C1 segment of cervical spinal cord (tissue), 14 donors: ENCODE measurements around the gene AGBL1.

Experiments used
- DNase-seq, 14 donors: peaks; one replicate each; lab custom pipeline; 2025; lab: John Stamatoyannopoulos, UW

The AGBL1 gene

DNA sequence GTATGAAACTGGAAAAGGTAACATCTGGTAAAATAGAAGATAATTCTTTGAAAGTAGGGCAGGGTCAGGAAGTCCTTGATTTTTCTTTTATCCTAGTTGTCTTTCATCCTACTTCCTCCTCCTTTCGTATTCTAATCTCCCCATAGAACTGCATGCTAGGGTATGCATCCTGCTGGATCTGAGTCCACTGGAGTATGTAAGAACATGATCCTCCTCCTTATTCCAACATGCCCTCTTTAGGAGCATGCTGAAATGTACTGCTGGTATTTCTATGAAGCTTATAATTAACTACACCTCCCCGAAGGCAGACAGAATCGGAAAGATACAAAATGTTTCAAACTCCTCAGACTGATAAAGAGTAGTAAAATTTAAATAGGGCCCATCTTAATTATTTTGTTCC is 493.8 kb downstream of the AGBL1 start:
- no peak for DNase-seq

DNA sequence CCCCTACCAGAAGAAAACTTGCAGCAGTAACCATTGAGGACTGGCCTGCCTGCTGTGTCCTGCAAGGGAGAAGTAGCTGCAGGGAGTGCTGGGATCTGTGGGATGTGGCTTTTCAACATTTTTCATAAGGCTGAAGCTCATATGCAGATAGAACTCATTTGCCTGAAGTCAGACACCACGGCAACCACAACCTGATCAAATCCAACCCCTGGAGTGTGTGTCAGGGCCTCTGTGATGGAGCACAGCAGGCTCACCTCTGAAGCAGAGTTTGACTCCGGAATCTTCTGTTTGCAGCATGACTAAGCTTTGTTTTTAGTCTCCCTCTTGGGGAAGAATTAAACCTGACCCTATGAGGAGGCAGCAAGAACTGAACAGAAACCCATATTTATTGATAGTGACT is 508.7 kb downstream of the AGBL1 start:
- no peak for DNase-seq

DNA sequence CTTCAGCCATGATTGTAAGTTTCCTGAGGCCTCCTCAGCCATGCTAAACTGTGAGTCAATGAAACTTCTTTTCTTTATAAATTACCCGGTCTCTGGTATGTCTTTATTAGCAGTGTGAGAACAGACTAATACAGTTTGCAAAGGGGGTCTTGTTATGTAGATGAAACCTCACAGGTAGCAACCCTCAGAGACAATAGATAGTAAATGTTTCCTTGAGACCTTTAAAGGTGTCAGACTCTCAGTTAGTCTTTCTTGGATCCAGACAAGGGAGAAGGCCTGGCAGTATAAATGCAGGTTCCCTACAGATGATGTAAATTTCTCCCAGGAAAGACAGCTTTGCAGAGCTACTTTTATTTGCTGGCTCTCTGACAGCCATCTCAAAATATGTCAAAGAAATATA is 510.8 kb downstream of the AGBL1 start:
- DNase-seq: no peak

DNA sequence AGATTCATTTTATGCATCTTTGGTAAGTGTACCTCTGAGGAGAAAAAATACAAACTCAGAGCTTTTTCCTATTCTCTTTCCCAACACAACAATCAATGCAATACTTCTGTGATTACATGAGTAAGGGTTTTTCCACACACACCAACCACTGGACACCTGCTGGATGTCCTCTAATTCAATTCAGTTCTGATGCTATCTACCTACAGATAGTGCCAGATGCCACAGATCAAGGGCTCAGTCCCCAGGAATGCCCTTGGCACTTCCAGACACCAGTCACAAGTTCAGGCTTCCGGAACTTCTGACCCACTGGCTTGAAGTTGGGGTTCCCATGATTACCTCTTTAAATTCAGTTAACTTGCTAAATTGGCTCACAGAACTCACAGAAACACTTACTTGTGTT is 511.5 kb downstream of the AGBL1 start:
- no peak for DNase-seq

DNA sequence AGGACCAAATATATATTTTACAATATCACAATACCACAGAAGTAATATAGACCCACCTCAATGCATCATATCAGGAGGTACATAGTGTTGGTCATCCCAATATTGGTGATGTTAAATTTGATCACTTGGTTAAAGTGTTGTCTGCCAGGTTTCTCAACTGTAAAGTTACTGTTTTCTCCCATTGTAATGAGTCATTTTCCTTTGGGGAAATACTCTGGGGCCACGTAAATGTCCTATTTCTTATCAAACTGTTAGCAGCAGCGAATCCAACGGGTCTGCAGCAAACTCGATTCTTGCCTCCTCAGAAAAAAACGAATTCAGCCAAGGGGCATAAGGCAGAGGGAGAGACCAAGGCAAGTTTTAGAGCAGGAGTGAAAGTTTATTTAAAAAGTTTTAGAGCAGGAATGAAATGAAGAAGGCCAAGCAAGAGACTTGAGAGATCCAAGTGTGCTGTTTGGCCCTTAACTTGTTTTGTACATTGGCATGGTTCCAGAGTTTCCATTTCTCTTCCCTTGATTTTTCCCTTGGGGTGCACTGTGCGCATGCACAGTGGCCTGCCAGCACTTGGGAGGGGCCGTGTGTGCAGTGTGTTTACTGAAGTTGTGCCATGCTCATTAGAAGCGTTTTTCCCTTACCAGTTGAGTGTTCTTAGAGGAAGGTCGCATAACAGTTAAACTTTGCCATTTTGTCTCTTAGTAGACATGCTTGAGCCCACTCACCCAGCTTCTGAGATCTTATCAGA is 512.5 kb downstream of the AGBL1 start:
- no peak for DNase-seq

DNA sequence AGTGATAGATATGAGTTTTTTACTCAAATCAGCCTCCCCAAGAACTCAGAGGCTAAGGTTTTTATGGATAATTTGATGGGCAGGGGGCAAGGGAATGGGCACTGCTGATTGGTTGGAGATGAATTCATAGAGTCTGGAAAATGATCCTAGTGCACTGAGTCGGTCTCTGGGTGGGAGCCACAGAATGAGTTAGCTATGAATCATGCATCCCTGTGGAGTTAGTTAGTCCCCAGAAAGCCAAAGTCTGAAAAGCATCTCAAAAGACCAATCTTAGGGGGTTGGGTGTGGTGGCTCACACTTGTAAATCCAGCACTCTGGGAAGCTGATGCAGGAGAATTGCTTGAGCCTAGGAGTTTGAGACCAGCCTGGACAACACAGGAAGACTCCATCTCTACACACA is 516.1 kb downstream of the AGBL1 start:
- no peak for DNase-seq

DNA sequence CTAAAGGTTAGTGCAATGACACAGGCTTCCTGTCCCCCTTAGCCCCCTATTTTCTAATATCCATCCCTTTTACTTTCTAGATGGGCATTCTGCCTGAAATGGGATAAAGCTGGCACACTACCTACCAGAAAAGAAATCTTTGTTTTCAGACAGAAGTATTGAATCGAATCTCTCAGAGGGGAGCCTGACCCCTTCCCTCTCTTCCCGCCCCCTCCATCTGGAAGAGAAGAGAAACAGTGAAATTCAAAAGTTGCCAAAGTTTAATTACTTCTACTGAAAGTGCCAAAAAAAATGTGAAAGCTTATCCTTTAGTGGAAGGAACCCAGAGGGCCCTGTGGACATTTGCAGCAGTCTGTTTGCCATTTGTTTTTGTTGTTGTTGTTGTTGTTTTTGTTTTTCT is 523.8 kb downstream of the AGBL1 start:
- no peak for DNase-seq

DNA sequence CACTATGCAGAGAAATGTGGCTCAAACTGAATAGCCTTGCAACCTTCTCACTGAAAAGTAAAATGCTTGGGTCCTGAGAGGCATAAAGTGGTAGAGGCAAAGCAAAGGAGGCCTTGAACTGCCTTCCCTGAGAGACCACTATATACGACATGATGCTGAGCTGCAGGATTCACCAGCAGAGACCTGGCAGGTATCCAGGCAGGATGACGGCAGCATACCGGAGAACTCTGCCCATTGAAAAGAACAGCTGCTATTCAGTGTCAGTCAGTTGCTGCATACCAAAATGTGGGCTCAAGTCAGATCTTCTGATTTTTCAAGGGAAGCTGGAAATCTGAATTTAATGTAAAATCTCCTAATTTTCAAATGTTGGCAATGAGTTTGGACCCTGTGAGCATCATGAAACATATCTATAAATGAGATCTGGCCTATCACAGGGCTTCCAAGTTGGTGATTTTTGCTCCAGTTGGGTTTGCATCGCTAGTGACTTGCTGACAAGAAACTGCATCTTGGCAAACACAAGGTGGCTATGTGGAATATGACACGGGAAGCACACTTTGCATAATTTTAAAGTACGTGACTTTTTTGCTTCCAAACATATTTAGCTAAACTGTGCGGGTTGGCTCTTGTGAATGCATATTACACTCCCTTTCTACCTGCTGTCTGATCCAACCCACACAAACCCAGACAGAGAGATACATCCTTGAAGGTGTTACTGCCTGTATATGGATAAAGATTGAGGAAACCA is 529.0 kb downstream of the AGBL1 start:
- peak in 4 of 14 donors; percentile 1 to 8 (median 2) for DNase-seq

DNA sequence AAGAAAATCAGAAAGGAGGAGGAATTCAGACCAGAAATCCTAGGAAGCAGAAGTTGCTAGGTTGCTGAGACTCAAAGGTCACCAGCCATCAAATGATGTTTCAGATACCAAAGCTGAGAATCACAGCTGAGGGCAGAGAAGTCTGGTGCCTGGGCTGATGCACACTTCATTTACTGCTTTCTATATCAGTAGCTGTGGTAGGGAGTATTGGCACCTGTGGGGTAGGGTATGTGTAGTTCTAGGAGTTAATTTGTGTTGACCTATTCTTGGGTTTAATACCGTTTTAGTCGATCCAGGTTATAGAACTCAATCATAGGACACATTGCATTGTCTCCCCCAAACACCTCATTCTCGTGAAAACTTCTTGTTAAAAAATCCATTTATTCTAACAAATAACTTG is 529.6 kb downstream of the AGBL1 start:
- no peak for DNase-seq

DNA sequence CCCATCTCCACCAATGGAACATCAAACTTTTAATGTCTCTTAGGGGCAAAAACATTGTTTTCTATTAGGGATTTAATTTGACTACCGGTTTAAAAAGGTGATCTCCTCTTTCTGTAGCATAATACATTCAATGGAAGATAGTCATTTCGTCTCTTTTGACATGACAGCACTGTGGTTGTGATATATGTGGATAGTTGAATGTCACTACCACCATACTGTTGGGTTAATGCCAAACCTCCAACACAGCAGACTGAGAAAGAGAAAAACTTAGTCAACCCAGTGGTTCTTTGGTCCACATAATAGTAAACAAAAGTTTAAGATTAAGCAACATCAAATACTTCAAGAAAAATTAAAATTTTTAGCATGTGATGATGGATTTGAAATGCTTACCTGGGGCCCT is 530.4 kb downstream of the AGBL1 start:
- no peak for DNase-seq

DNA sequence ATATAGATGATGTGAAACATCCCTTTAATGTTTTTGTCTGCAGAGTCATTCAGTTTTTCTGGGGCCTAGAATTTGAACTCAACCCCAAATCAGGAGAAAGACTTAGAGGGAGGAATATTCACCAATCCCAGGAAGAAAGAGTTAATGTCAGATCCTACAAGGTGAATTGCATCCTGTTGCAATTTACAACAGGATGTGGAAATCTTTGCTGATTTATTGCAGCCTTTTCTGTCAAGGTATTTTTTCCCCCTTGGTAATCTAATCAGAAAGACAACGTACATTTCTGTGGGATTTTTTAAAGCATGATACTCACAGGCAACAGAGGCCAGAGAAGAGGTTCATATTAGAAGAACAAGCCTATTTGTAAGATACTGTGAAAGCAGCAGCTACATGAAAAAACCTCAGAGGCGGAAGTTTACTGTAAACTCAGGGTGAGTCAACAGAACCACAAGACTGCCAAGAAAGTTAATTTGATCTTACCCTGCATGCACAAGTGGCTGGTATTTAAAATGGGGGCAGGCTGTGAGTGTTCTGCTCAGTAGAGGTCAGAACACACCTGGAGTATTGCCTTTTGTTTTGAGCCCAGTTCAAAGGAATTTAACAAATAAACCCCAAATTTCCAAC is 531.9 kb downstream of the AGBL1 start:
- DNase-seq: no peak

DNA sequence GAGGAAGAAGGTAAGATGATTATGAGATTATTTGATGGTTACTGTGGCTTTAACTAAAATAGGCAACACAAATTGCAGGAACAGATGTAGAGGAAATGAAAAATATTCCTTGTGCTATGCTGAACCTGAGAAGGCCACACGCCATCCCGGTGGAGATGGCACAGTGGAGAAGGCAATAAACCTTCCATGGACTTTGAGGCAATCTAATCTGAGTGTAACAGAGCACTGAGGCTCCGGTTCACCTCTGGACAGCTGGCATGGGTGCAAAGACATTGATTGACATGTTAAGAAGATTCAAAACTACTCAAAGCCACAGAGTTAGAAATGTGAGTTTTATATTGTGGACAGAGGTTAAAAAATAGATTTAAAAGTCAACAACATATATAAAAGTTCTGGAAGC is 535.7 kb downstream of the AGBL1 start:
- no peak for DNase-seq

DNA sequence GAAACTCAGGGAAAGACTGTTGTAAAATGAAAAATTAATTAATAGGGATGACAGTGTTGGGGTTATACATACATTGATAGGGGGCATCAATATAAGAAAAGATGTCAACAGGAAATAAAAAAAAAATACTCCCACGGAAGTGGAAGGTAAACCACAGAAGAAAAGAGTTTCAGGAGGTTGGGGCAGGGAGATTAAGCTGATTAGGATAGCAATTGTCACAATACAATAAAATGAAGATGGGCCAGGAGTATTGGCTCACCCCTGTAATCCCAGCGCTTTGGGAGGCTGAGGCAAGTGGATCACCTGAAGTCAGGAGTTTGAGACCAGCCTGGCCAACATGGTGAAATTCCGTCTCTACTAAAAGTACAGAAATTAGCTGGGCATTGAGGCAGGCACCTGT is 536.1 kb downstream of the AGBL1 start:
- DNase-seq: no peak

DNA sequence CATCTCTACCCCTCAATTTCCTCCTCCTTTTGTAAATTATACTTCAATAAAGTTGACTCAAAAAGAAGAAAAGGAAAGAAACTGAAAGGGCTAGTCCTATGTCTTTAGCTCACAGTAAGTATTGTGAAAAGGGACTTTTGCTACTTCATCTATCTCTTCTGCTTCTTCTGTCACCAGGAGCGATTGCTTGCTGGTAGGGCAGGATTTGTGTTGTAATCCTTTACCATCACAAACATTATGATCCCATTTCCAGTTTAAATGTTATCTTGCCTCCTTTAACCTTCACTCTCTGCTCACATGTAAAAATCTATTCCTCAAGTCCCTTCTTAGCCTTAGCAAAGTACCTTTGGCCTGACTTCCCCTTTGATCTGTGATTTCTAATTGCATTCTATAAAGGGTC is 537.1 kb downstream of the AGBL1 start:
- no peak for DNase-seq

DNA sequence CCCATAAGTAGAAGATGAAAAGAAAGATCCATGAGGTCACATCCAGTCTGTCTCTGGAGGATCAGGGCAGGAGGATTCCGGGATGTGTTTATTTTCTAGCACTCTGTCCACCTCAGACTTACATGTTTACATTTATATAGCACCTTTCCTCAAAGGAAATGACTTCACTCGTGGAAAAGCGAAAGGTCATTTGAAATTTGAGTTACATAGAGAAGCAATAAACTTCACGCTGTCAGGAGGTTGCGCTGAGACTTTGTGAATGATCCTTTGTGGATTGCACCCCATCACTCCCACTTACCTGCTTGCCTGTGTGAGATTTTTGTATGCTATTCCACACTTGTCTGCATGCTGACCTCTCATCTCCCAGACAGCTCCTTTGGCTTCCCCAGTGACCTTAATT is 540.5 kb downstream of the AGBL1 start:
- no peak for DNase-seq

DNA sequence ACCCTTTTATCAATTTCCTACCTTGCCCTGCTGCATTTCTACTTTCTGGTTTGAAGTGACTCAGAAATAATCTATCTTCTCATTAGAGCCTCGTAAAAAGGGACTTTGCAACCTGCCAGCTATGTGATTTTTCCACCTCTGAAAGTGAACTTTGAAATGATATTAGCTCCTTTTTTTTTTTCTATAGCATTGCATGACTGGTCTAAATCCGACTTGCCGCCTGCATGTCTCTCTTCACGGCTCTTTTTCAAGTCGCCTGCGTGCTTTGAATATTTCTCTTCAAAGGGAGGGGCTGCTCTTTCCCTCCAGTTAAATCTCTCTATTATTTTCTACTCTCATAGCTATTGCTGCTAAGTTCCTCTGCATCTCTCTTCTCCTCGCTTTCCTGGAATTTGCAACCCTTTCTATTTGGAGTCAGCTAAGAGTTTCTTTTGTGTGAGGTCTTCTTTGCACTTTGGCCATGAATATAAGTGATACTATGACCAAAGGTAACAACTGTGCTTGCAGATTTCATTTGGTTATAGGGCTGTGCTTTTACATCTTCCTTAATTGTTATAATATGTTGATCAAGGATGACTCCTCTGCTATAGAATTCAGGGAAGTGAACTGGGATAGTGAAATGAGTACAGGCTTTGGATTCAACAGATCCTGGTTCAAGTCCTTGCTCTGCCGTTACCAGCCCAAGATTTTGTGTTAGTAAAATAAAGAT is 541.1 kb downstream of the AGBL1 start:
- DNase-seq: no peak

DNA sequence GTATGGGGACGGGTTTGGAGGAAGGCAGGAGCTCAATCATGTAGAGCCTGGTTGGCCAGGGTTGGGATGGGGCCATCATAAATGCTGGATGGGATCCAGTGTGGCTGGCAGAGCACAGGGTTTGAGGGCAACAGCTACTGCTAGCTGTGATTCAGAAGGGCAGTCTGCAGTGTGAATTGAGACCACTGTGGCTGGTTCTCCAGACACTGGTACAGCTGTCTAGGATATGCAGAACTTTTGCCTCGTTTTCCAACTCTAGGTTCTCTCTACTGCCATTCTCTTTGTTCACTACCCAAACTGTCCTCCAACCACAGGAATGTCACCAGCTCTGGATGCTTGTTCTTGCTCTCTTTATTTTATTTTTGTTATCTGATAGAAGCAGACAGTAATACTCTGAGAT is 543.6 kb downstream of the AGBL1 start:
- no peak for DNase-seq

DNA sequence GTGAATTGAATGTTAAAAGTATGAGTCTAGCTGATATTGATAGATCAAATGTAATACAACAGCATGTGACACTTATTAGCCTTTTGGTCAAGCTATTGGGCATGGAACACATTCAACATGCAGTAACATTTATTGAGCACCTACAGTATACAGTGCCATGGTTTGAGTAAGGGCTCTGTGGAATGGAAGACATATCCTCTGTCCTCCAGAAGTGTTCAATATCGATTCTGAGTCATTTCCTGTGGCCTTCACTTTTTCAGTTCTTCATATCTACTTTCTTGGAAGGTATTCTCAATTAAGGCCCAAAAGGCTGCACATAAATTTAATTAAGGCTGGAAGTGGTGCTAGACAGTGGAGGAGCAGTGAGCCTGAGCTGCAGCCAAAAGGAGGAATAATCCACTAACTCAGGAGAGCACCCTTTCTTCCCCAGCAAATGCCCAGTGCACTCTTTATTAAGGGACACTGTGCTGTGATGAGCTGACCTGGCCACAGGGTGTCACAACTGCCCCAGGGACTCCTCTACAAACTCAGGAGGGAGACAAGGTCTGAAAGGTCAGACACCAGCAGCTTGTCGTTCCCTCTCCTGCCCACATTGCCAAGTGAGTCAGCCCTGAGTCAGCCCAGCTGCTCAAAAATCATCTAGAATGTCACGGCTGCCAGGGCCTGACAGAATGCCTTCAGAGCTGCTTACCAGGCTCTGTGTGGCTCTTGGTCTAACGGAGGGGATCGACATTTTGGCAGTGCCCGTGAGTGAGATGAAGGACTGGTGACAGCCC is 544.8 kb downstream of the AGBL1 start:
- DNase-seq: peak in 8 of 14 donors; percentile 1 to 74 (median 12)

DNA sequence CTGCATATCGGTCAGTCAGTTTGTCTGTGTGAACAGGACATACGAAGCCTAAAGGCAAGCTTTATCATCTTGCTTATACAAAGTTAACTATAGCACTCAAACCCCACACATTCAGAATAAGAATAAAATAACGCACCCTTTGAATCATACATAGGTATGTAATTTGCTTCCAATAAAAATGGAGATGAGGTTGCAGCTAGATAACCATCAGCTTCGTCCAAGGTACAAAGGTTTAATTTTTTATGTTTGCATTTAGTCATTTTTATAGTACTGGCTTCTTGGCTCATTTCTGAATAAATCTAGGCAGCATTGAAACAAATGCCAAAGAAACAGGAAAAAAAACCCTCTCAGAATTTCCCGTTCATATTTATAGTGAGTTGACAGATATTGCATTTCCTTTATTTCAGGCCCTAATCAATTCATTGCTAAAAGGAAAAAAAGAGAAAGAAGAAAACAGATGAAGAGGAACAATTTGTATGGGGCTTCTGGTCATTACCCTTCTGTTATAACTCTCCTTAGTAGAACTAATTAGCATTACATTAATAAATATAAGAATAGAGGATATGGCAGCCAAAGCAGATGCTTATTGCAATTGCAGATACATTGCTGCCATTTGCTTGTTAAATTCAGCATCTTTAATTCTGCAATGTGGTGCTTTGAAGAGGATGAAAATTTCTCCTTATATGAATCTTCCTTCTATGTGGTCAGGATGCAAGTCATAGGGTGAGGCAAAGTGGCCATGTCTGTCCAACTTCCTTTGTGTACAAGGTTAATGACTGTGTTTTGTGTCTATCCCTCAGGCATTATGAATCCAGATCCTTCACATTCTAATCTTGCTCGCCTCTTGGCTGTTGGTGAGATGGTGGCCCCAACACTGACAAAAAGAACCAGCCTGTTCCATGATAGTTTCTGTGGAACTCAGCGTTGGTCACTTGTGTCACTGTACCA is 550.0 kb downstream of the AGBL1 start:
- DNase-seq: no peak

DNA sequence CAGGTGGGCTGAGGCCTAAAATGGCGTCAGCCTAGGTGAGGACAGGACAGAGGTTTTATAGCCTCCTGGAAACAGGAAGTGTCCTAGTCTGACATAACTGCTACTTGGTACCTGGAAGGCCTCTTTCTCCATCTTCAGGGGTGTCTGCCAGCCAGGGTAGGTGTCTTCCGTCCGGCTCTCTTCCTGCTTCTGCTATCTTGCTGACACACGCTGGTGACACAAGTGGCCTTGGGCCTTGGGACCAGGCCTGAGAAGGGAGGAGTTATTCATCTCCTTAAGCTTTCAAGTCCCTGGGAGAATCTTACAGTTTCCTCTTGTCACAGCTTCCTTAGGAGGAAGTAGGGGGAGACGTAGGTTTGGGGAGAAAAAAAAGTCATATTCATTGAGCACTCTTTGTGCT is 551.3 kb downstream of the AGBL1 start:
- no peak for DNase-seq
